Pancreas (tissue), 10 donors: ENCODE results near the gene ELOVL7. TPM values are rescaled to one million over a fixed set of nuclear protein-coding genes. Genes with fewer than 3 reads are reported as not detected.
"Not testable (repeated sequence)": the region's sequence is repeated elsewhere in the genome, so short reads cannot be mapped to it uniquely, and the experiment has no call there.

ENCODE experiments used
- ATAC-seq, 4 donors: fragments of 200-7000 bp; cut with Tn5 transposase; one replicate each; pipeline versions ENCODE4 v1.8.0 to v1.9.1; 2020; ENCODE audit warnings: mild to moderate bottlenecking in 4 of 4, moderate library complexity in 4 of 4
- DNase-seq, 6 donors: peaks; one replicate each; pipeline ENCODE4 v3.0.0-alpha.2; 2020
- FAIRE-seq: peaks from 2 replicates; lab custom pipeline; 2012; peaks lifted over from hg19 to GRCh38; lab: Jason Lieb, UNC
- H3K27ac ChIP-seq, 4 donors: fragments of 200-600 bp; sonication (generic); 1 replicate in 3 of 4; 2 replicates in 1 of 4; pipeline versions ENCODE4 v1.5.0 to v1.8.0; 2020
- H3K27me3 ChIP-seq, 4 donors: fragments of 200-600 bp; one replicate each; pipeline ENCODE4 v1.8.0; 2021
- H3K36me3 ChIP-seq, 3 donors: fragments of 200-600 bp; sonication (generic) in 1 of 3; one replicate each; pipeline versions ENCODE4 v1.5.0 to v1.8.0; 2020 to 2021
- H3K4me1 ChIP-seq, 3 donors: fragments of 200-600 bp; one replicate each; pipeline ENCODE4 v1.8.0; 2021
- H3K4me3 ChIP-seq, 4 donors: fragments of 200-600 bp; sonication (generic) in 2 of 4; one replicate each; pipeline versions ENCODE4 v1.5.0 to v1.8.0; 2020 to 2021
- H3K9me3 ChIP-seq, 4 donors: fragments of 200-600 bp; one replicate each; pipeline ENCODE4 v1.8.0; 2021
- CTCF ChIP-seq, 4 donors: fragments of 200-600 bp; sonication (generic) in 3 of 4; IDR thresholded peaks; one replicate each; pipeline versions ENCODE4 v1.5.0 to v1.8.0; 2021; ENCODE audit warnings: antibody characterized with exemption in 4 of 4
- WGBS, 2 donors: extraction: QIAGEN DNeasy Blood & Tissue Kit; methylation state at CpG; one replicate each; pipeline ENCODE4 v1.1.7; 2013; 5-methylcytosine and 5-hydroxymethylcytosine counted together
- intact Hi-C, 3 donors: fragments of 100-400 bp; cut with DNase I; formaldehyde crosslinking; loops; one replicate each; pipeline versions ENCODE4 v1.11.1 to v1.14.2; 2022
- polyA plus RNA-seq, 2 donors: library from polyadenylated mRNA; stranded (reverse); fragments of 200-250 nt; gene quantifications; one replicate each; pipeline ENCODE4 v1.2.3, GENCODE V29; 2013
- total RNA-seq, 6 donors: library from RNA; stranded (reverse); fragmentation: NEBNext Ultra II Directional in 4 of 6; extraction: Animal tissue kit (Norgen Biotek cat#: 25700) in 4 of 6; gene quantifications; one replicate each; pipeline versions ENCODE4 v1.2.1 to v1.2.4, GENCODE V29; 2021 to 2023
- donor health status: healthy with polysubstance abuse.
- donor health status: DM: no; HTN: no; CAD: no; lungs with moderate emphysema.
- donor health status: DM: no; HTN: no; CAD: no.
- donor health status: control.
- donor health status: control.
- donor health status: Bipolar disorder and iron deficiency.
- donor health status: DM: yes; HTN: yes; CAD: no.
- donor health status: DM: no; HTN: no; CAD: no.
- donor health status: DM: no; HTN: no; CAD: no.
- donor health status: DM: yes; HTN: yes; CAD: no.

ELOVL7 gene
- total and polyA plus RNA-seq, 8 donors = 3.4 to 11.1 (median 6.6) TPM

- no peak for ATAC-seq
- FAIRE-seq = no peak
- peak in 1 of 6 donors; percentile 46 for DNase-seq
- Histone ChIP-seq H3K4me3 (no peak overlapping the region), H3K4me1 (no peaks in the 10 kb centered on the region), H3K27ac (no peak overlapping the region), H3K27me3 (no peaks in the 10 kb centered on the region), H3K9me3 (no peaks in the 10 kb centered on the region), H3K36me3 (no peaks in the 10 kb centered on the region)
- no peak for TF ChIP-seq CTCF (IDR thresholded peaks at IDR 0.05)
- intact Hi-C loops = no loop called here
- 94 to 97% methylated on average over 40 of the region's 40 CpGs for WGBS, 2 donors
Measured at GRCh38 chr5:60743511-60744314, 100.4 kb downstream of the ELOVL7 start.

- Histone ChIP-seq H3K4me3 (no peak overlapping the region), H3K9me3 (no peaks in the 10 kb centered on the region), H3K36me3 (no peaks in the 10 kb centered on the region), H3K4me1 (no peaks in the 10 kb centered on the region), H3K27me3 (no peaks in the 10 kb centered on the region), H3K27ac (no peak overlapping the region)
- no peak for DNase-seq
- FAIRE-seq = no peak
- no peak for TF ChIP-seq CTCF (IDR thresholded peaks at IDR 0.05)
- no peak for ATAC-seq
- WGBS, 2 donors = 94 to 98% methylated on average over 2 of the region's 2 CpGs
- intact Hi-C loops = no loop called here
Measured at GRCh38 chr5:60740322-60740721, 103.7 kb downstream of the ELOVL7 start.

- H3K36me3 ChIP-seq = no peaks in the 10 kb centered on the region
Measured at GRCh38 chr5:60738933-60739332, 105.1 kb downstream of the ELOVL7 start.

GRCh38 chr5:60738461-60738860 is 105.6 kb downstream of the ELOVL7 start:
- Histone ChIP-seq H3K4me3 (no peak overlapping the region), H3K27me3 (no peaks in the 10 kb centered on the region), H3K27ac (no peak overlapping the region), H3K9me3 (no peaks in the 10 kb centered on the region), H3K4me1 (no peaks in the 10 kb centered on the region), H3K36me3 (no peaks in the 10 kb centered on the region)
- FAIRE-seq = no peak
- no peak for TF ChIP-seq CTCF (IDR thresholded peaks at IDR 0.05)
- no peak for ATAC-seq
- intact Hi-C loops = no loop called here
- no peak for DNase-seq
- WGBS, 2 donors = 85 to 88% methylated on average over 4 of the region's 4 CpGs

More at GRCh38 chr5:60738933-60739332, 105.1 kb downstream of the ELOVL7 start:
- no peaks in the 10 kb centered on the region for H3K4me1 ChIP-seq
- H3K4me3 ChIP-seq = no peak overlapping the region
- no peaks in the 10 kb centered on the region for H3K27me3 ChIP-seq
- WGBS, 2 donors = 61 to 79% methylated on average over 3 of the region's 3 CpGs
- no peaks in the 10 kb centered on the region for H3K9me3 ChIP-seq
- no peak overlapping the region for H3K27ac ChIP-seq
- no peak for TF ChIP-seq CTCF (IDR thresholded peaks at IDR 0.05)
- intact Hi-C loops = no loop called here
- DNase-seq (no peak), FAIRE-seq (no peak), ATAC-seq (no peak)

GRCh38 chr5:60730858-60731257 is 113.2 kb downstream of the ELOVL7 start:
- H3K36me3 ChIP-seq, intact Hi-C loops, H3K4me3 ChIP-seq, ATAC-seq, H3K4me1 ChIP-seq, H3K27ac ChIP-seq, FAIRE-seq, DNase-seq, H3K9me3 ChIP-seq, H3K27me3 ChIP-seq: not testable (repeated sequence)
